B cell (primary cell): Measurements from ENCODE around the gene DAP.

ENCODE experiments used
- CTCF ChIP-seq: fragments of 200-600 bp; IDR thresholded peaks from one replicate; pipeline ENCODE4 v1.8.0; 2022; ENCODE audit warnings: antibody characterized with exemption, mild to moderate bottlenecking
- EZH2 ChIP-seq: IDR thresholded peaks from 2 replicates; pipeline ENCODE4 v1.6.1; 2012; ENCODE audit warnings: borderline replicate concordance, low read depth, mild to moderate bottlenecking, moderate library complexity, low read length; ENCODE audit not compliant: insufficient read depth, poor library complexity, severe bottlenecking

GRCh38 chr5:10707198-10708142, 53.6 kb downstream of the DAP start:
- no peak for TF ChIP-seq CTCF
- TF ChIP-seq EZH2, result no peak
